Peyer's patch (tissue), 4 donors: ENCODE measurements around the gene DCAF6. TPM values are rescaled to one million over a fixed set of nuclear protein-coding genes. Genes with fewer than 3 reads are reported as not detected.
A peak's percentile ranks its signal among the peaks of the same experiment; 100 is the strongest.

Experiments used
- DNase-seq, 3 donors: peaks; one replicate each; pipeline ENCODE4 v3.0.0-alpha.2; 2017 to 2019
- H3K27ac ChIP-seq, 4 donors: fragments of 200-600 bp; sonication (generic); one replicate each; pipeline ENCODE4 v1.5.1; 2016 to 2019
- H3K27me3 ChIP-seq, 2 donors: fragments of 200-600 bp; sonication (generic); one replicate each; pipeline ENCODE4 v1.5.1; 2019
- H3K36me3 ChIP-seq, 3 donors: fragments of 200-600 bp; sonication (generic); one replicate each; pipeline ENCODE4 v1.5.1; 2016 to 2019
- H3K4me1 ChIP-seq, 4 donors: fragments of 200-600 bp; sonication (generic); one replicate each; pipeline ENCODE4 v1.5.1; 2016 to 2019
- H3K4me3 ChIP-seq, 4 donors: fragments of 200-600 bp; sonication (generic); 1 replicate in 3 of 4; 2 replicates in 1 of 4; pipeline ENCODE4 v1.5.1; 2016 to 2019; ENCODE audit warnings: mild to moderate bottlenecking in 1 of 4
- H3K9me3 ChIP-seq, 4 donors: fragments of 200-600 bp; sonication (generic); one replicate each; pipeline ENCODE4 v1.5.1; 2016 to 2019; ENCODE audit warnings: mild to moderate bottlenecking in 1 of 4
- POLR2A ChIP-seq, 2 donors: fragments of 450-650 bp; IDR thresholded peaks; one replicate each; pipeline ENCODE4 v1.5.1; 2017; ENCODE audit warnings: antibody characterized with exemption in 2 of 2, mild to moderate bottlenecking in 2 of 2, moderate library complexity in 2 of 2
- total RNA-seq, 4 donors: library from RNA; depleted of rRNA; stranded (reverse); fragments of >200 nt; gene quantifications; one replicate each; pipeline ENCODE4 v1.1.0, GENCODE V29; 2016
- TF ChIP-seq, protein P1 (sequence below), 6 experiments: fragments of 450-650 bp in 4 of 6; fragments of 200-600 bp in 2 of 6; sonication (generic) in 1 of 6; IDR thresholded peaks; one replicate each; pipeline ENCODE4 v1.5.1; 2017 to 2019; ENCODE audit warnings: antibody characterized with exemption in 6 of 6, mild to moderate bottlenecking in 3 of 6, moderate library complexity in 1 of 6

Gene DCAF6
- total RNA-seq, 4 donors from 2014 or later = 106 to 139 (median 114) TPM

DNA sequence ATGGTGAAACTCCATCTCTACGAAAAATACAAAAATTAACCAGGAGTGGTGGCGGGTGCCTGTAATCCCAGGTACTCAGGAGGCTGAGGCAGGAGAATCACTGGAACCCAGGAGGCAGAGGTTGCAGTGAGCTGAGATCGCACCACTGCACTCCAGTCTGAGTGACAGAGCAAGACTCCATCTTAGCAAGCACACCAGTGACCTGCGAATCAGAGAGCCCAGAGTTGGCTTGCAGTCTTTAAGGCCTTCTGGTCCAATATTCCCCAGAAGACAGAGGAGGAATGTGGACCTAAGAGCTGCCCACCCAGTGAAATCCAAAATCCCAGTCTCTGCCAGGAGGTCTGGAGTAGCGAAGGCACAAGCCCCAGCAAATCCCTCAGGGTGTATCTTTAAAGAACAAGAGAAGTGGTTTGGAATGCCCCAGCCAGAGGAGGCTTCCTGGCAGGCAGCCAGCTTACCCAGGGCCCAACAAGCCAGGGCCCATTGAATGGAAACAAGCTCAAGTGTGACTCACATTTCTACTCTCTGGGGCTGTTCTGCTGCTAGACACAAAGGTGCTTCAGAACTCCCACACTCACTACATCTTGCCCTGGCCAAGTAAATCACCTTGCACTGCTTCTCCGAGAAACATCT, 176.3 kb downstream of the DCAF6 start:
- Histone ChIP-seq H3K9me3 (no peaks in the 10 kb centered on the region), H3K36me3 (no peaks in the 10 kb centered on the region), H3K27me3 (no peaks in the 10 kb centered on the region), H3K4me3 (no peak overlapping the region), H3K4me1 (no peaks in the 10 kb centered on the region), H3K27ac (no peak overlapping the region)
- DNase-seq = no peak
- TF ChIP-seq, protein P1, sequence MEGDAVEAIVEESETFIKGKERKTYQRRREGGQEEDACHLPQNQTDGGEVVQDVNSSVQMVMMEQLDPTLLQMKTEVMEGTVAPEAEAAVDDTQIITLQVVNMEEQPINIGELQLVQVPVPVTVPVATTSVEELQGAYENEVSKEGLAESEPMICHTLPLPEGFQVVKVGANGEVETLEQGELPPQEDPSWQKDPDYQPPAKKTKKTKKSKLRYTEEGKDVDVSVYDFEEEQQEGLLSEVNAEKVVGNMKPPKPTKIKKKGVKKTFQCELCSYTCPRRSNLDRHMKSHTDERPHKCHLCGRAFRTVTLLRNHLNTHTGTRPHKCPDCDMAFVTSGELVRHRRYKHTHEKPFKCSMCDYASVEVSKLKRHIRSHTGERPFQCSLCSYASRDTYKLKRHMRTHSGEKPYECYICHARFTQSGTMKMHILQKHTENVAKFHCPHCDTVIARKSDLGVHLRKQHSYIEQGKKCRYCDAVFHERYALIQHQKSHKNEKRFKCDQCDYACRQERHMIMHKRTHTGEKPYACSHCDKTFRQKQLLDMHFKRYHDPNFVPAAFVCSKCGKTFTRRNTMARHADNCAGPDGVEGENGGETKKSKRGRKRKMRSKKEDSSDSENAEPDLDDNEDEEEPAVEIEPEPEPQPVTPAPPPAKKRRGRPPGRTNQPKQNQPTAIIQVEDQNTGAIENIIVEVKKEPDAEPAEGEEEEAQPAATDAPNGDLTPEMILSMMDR (IDR thresholded peaks at IDR 0.05) = no peak
- TF ChIP-seq POLR2A (IDR thresholded peaks at IDR 0.05) = no peak

DNA sequence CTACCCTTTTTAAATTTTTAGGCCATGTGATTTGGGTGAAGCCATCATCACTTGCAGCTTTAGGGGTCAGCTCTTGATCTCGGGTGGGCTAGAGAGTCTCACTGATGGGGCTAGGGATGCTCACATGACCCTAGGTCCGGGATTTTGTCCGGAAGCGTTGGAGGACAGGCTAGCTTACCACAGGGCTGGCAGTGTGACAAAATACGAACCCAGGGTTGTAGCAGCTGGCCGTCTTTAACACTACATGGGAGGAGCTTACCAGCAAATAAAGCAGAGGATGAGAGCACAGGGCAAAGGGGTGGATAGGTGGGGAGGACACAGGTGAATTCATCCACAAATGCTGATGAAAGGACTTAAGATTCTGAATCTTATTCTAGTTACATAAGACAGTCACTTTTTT, 178.4 kb downstream of the DCAF6 start:
- Histone ChIP-seq H3K27me3 (no peaks in the 10 kb centered on the region), H3K27ac (no peak overlapping the region), H3K36me3 (no peaks in the 10 kb centered on the region), H3K4me3 (no peak overlapping the region), H3K4me1 (no peaks in the 10 kb centered on the region), H3K9me3 (no peaks in the 10 kb centered on the region)
- no peak for DNase-seq
- TF ChIP-seq, protein P1 (IDR thresholded peaks at IDR 0.05) = no peak
- TF ChIP-seq POLR2A (IDR thresholded peaks at IDR 0.05) = no peak

DNA sequence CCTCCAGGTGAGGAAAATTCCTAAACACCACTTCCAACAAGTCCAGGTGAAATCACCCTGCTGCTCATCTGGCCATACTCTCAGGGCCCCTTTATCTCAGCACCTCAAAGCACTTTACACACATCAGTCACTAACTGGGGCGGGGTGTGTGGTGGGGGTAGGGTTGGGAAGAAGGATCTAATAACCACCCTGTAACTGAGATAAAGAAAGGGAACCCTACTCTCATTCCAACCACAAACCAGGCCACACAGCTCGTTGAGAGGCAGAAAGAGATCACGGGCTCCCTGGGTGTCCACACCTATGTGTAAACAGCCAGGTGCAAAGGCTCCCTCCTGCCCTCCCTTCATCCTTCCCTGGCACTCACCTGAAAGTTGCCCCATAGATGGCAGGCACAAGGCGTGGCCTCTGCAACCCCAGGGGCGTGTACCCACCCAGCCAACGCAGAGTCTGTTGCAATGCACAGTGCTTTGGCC, 179.9 kb downstream of the DCAF6 start:
- no peaks in the 10 kb centered on the region for H3K4me1 ChIP-seq
- H3K4me3 ChIP-seq = no peak overlapping the region
- no peaks in the 10 kb centered on the region for H3K27me3 ChIP-seq
- no peaks in the 10 kb centered on the region for H3K36me3 ChIP-seq
- peak in 2 of 3 donors; percentile 57 to 61 for DNase-seq
- H3K27ac ChIP-seq = no peak overlapping the region
- TF ChIP-seq, protein P1 (IDR thresholded peaks at IDR 0.05) = no peak
- no peak for TF ChIP-seq POLR2A (IDR thresholded peaks at IDR 0.05)
- H3K9me3 ChIP-seq = no peaks in the 10 kb centered on the region

DNA sequence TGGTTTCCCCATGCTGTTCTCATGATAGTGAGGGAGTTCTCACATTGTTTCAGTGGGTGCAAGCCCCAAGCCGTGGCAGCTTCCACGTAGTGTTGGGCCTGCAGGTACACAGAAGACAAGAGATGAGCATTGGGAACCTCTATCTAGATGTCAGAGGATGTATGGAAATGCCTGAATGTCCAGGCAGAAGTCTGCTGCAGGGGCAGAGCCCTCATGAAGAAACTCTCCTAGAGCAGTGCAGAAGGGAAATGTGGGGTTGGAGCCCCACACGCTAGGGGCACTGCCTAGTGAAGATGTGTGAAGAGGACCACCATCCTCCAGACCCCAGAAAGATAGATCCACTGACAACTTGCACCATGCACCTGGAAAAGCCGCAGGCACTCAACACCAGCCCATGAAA, 183.3 kb downstream of the DCAF6 start:
- H3K27ac ChIP-seq = no peak overlapping the region
- TF ChIP-seq, protein P1 (IDR thresholded peaks at IDR 0.05) = no peak
- TF ChIP-seq POLR2A (IDR thresholded peaks at IDR 0.05) = no peak
- no peak for DNase-seq
- H3K9me3 ChIP-seq = no peaks in the 10 kb centered on the region
- H3K4me3 ChIP-seq = no peak overlapping the region
- H3K4me1 ChIP-seq = no peaks in the 10 kb centered on the region
- H3K27me3 ChIP-seq = no peaks in the 10 kb centered on the region
- H3K36me3 ChIP-seq = no peaks in the 10 kb centered on the region

DNA sequence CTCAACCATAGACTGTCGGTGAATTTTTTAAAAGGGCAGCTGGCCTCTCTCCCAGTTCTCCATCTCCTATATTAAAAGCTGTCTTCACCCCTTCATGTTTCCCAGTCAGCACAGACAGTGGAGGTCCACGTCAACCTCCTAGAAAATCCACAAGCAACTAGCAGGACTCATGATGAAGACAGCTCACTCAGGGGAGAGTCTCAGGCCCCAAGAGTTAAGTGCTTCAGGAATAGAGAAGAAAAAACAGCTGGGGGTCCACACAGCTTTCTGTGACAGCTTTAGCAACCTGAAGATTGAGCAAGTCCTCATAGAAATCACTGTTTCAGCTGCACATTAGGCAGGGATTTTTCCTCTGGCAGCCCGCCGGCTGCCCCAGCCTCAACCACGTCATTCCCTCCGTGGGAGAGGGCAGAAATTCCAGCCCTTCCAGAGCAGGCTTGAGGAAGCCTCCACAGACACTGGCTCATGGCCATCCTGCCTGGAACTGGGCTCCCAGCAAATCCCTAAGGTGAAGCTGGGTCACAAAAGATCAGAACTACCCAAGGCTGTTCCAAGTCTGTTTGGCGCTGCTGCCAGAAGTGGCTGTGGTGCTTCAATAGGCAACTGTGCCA, 185.0 kb downstream of the DCAF6 start:
- peak in 1 of 3 donors; percentile 58 for DNase-seq
- Histone ChIP-seq H3K36me3 (no peaks in the 10 kb centered on the region), H3K27ac (peak overlapping the region in 1 of 4 donors; percentile 23)

More for the DNA sequence above, 185.0 kb downstream of the DCAF6 start:
- H3K27me3 ChIP-seq = no peaks in the 10 kb centered on the region
- H3K4me3 ChIP-seq = no peak overlapping the region
- no peak for TF ChIP-seq POLR2A (IDR thresholded peaks at IDR 0.05)
- TF ChIP-seq, protein P1 (IDR thresholded peaks at IDR 0.05) = no peak
- no peaks in the 10 kb centered on the region for H3K9me3 ChIP-seq
- H3K4me1 ChIP-seq = no peaks in the 10 kb centered on the region
